ENCODE data around the gene KIAA0586.

DNA sequence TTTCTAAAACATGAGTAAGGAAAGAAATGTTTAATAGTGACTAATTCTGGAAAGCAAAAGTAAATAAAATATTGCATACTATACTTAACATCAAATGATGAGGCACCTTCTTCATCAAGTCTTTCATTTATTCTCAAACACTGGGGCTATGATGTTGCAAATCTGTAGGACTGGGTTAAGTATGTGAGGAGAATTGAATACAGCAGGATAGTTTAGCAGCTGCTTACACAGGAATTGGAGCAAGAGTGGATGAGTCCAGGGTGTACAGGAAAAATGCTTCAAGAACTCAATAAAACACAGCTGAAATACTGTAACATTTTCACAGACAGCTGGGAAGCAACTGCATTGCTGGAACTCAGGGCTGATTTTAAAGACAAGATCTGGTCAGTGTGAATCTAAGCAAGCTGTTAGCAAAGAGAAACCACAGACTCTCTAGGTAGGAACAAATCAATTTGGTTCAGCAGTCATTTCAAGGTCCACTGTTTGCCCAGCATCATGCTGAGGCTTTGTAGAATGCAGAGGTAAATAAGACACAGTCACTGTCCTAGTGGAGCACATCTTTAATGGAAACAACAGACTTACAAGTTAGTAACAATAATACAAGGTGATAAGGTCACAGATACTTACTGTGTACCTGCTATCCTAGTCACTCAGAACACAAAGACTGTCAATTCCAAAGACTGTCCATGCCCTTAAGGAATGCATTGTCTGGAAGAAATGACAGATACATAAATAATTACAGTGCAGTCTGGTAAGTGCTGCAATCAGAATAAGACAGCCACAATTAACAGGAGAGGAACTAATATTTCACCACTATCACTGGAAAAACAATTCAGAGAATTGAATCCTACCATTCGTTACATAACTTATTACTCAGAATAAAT lies 113.5 kb downstream of the KIAA0586 start:
- no peak for TF ChIP-seq POLR2AphosphoS5 (IDR thresholded peaks at IDR 0.05; ENCODE audit: borderline replicate concordance, low read depth, low read length)
- no peak for TF ChIP-seq EZH2 (IDR thresholded peaks at IDR 0.05)
- no peak for TF ChIP-seq FOXP2 (optimal IDR thresholded peaks at IDR 0.05; ENCODE audit: control extremely low read depth, extremely low read length, insufficient read depth)

Measured in SK-N-MC (cell line).